PC-3 (cell line): ENCODE data around the gene IST1. TPM values are rescaled to one million over a fixed set of nuclear protein-coding genes. Genes with fewer than 3 reads are reported as not detected.
A peak's percentile ranks its signal among the peaks of the same experiment; 100 is the strongest.

ENCODE experiments used
- ATAC-seq: fragments of 200-7000 bp; cut with Tn5 transposase; 2 replicates; pipeline ENCODE4 v1.9.1; 2020; ENCODE audit warnings: mild to moderate bottlenecking, moderate library complexity
- BruUV-seq: library from RNA; stranded (reverse); fragments of 400-500 nt; replicated peaks from 2 replicates; lab custom pipeline; 2021; lab: Mats Ljungman, UMichigan
- CTCF ChIA-PET: fragments of 300-600 bp; sonication (Branson Sonifier 250); formaldehyde crosslinking; loops from one replicate; lab custom pipeline; 2022; ENCODE audit warnings: antibody characterized with exemption; lab: Charles Lee
- POLR2A ChIA-PET: fragments of 300-600 bp; sonication (Branson Sonifier 250); formaldehyde crosslinking; loops from one replicate; lab custom pipeline; 2022; ENCODE audit warnings: antibody characterized with exemption; ENCODE audit not compliant: unreplicated experiment; lab: Charles Lee
- DNase-seq: peaks from one replicate; pipeline ENCODE4 v3.0.0-alpha.2; 2015
- H2AFZ ChIP-seq: fragments of 300-600 bp; sonication (generic); 2 replicates; pipeline ENCODE4 v1.6.0; 2016; ENCODE audit warnings: antibody characterized with exemption, low read length
- H3F3A ChIP-seq: fragments of 300-600 bp; sonication (generic); one replicate; pipeline ENCODE4 v1.6.0; 2017; ENCODE audit warnings: antibody characterized with exemption, low read length, control low read depth, mild to moderate bottlenecking; ENCODE audit not compliant: unreplicated experiment
- H3K27ac ChIP-seq: fragments of 300-600 bp; sonication (generic); 2 replicates; pipeline ENCODE4 v1.5.1; 2016; ENCODE audit warnings: mild to moderate bottlenecking, low read length
- H3K27me3 ChIP-seq: fragments of 300-600 bp; sonication (generic); 2 replicates; pipeline ENCODE4 v1.6.1; 2016; ENCODE audit warnings: low read length, mixed read lengths
- H3K36me3 ChIP-seq: fragments of 300-600 bp; sonication (generic); 2 replicates; pipeline ENCODE4 v1.6.1; 2016; ENCODE audit warnings: low read depth, mixed run types, low read length, mixed read lengths
- H3K4me1 ChIP-seq: fragments of 300-600 bp; sonication (generic); 2 replicates; pipeline ENCODE4 v1.5.1; 2016; ENCODE audit warnings: low read length; ENCODE audit not compliant: insufficient read depth
- H3K4me2 ChIP-seq: fragments of 300-600 bp; sonication (generic); 2 replicates; pipeline ENCODE4 v1.6.0; 2016; ENCODE audit warnings: low read length
- H3K4me3 ChIP-seq: fragments of 300-600 bp; sonication (generic); 2 replicates; pipeline ENCODE4 v1.5.1; 2016; ENCODE audit warnings: mild to moderate bottlenecking, low read length, mixed read lengths
- H3K79me2 ChIP-seq: fragments of 300-600 bp; sonication (generic); 2 replicates; pipeline ENCODE4 v1.6.1; 2017; ENCODE audit warnings: low read length, mixed read lengths
- H3K9ac ChIP-seq: fragments of 300-600 bp; sonication (generic); 2 replicates; pipeline ENCODE4 v1.6.0; 2016; ENCODE audit warnings: mild to moderate bottlenecking, low read length
- H3K9me2 ChIP-seq: fragments of 300-600 bp; sonication (generic); replicated peaks from 2 replicates; pipeline ENCODE4 v1.6.1; 2016; ENCODE audit warnings: mixed run types, low read length, mixed read lengths
- H3K9me3 ChIP-seq: fragments of 300-600 bp; sonication (generic); 2 replicates; pipeline ENCODE4 v1.6.1; 2016; ENCODE audit warnings: low read length, mixed read lengths
- H4K20me1 ChIP-seq: fragments of 300-600 bp; sonication (generic); 2 replicates; pipeline ENCODE4 v1.6.1; 2016; ENCODE audit warnings: low read length, mixed read lengths
- EZH2 ChIP-seq: fragments of 300-600 bp; sonication (generic); IDR thresholded peaks from one replicate; pipeline ENCODE4 v1.6.1; 2017; ENCODE audit warnings: antibody characterized with exemption, mild to moderate bottlenecking, low read length; ENCODE audit not compliant: unreplicated experiment
- EZH2phosphoT487 ChIP-seq: fragments of 300-600 bp; sonication (generic); IDR thresholded peaks from 2 replicates; pipeline ENCODE4 v1.6.1; 2018; ENCODE audit warnings: mild to moderate bottlenecking, antibody characterized with exemption, low read length, borderline replicate concordance
- intact Hi-C: fragments of 100-400 bp; cut with micrococcal nuclease; formaldehyde crosslinking; loops from 2 replicates; pipeline ENCODE4 v1.9.0; 2023
- total RNA-seq: library from RNA; depleted of rRNA; stranded (reverse); fragments of >200 nt; gene quantifications from 2 replicates; pipeline ENCODE4 v1.2.3, GENCODE V29; 2014
- TF ChIP-seq, protein P1 (sequence below): fragments of 300-600 bp; sonication (generic); conservative IDR thresholded peaks from 2 replicates; pipeline ENCODE4 v1.5.1; 2017; ENCODE audit warnings: antibody characterized with exemption, low read depth, mild to moderate bottlenecking, low read length

Gene IST1
- total RNA-seq, 1 experiment from 2014 or later, result 86.4 TPM

DNA sequence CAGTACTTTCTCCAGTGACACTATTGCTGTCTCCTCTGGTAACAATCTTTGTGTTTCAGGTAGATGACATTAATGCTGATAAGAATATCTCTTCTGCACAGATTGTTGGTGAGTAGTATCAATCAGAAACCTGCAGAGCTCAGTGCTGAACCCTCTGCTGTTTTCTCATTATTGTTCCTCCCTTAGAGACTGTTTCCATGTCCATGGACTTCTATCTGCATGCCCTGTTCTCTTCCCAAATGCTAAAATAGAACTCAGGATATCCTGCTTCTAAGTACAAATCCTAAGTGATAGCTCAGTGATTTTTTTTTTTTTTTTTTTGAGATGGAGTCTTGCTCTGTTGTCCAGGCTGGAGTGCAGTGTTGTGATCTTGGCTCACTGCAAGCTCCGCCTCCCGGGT is 29.4 kb downstream of the IST1 start:
- peaks cover 23% of the 10 kb centered on the region for H3K4me1 ChIP-seq
- H3K36me3 ChIP-seq, result peaks cover 61% of the 10 kb centered on the region
- ChIA-PET POLR2A (no interaction called here), CTCF (no interaction called here)
- intact Hi-C loops, result no loop called here
- no peaks in the 10 kb centered on the region for H3K27me3 ChIP-seq
- H3K27ac ChIP-seq, result no peak overlapping the region
- H3K9ac ChIP-seq, result no peak overlapping the region
- DNase-seq (no peak), ATAC-seq (no peak)
- BruUV-seq, result no TSS peak
- H3K4me2 ChIP-seq, result no peak overlapping the region
- H3F3A ChIP-seq, result no peaks in the 10 kb centered on the region
- H3K4me3 ChIP-seq, result no peak overlapping the region
- H4K20me1 ChIP-seq, result peaks cover 23% of the 10 kb centered on the region; the same call in 1 of the 2 replicates
- H3K79me2 ChIP-seq, result peaks cover 19% of the 10 kb centered on the region
- no peaks in the 10 kb centered on the region for H3K9me3 ChIP-seq
- H3K9me2 ChIP-seq, result no peaks in the 10 kb centered on the region
- H2AFZ ChIP-seq, result no peak overlapping the region
- TF ChIP-seq, protein P1, sequence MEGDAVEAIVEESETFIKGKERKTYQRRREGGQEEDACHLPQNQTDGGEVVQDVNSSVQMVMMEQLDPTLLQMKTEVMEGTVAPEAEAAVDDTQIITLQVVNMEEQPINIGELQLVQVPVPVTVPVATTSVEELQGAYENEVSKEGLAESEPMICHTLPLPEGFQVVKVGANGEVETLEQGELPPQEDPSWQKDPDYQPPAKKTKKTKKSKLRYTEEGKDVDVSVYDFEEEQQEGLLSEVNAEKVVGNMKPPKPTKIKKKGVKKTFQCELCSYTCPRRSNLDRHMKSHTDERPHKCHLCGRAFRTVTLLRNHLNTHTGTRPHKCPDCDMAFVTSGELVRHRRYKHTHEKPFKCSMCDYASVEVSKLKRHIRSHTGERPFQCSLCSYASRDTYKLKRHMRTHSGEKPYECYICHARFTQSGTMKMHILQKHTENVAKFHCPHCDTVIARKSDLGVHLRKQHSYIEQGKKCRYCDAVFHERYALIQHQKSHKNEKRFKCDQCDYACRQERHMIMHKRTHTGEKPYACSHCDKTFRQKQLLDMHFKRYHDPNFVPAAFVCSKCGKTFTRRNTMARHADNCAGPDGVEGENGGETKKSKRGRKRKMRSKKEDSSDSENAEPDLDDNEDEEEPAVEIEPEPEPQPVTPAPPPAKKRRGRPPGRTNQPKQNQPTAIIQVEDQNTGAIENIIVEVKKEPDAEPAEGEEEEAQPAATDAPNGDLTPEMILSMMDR, result no peak
- TF ChIP-seq EZH2 (no peak), EZH2phosphoT487 (no peak)

GRCh38 chr16:71927383-71927782 is 32.1 kb downstream of the IST1 start:
- H3K9me2 ChIP-seq, result no peaks in the 10 kb centered on the region
- no peaks in the 10 kb centered on the region for H3K9me3 ChIP-seq
- H3K27me3 ChIP-seq, result no peaks in the 10 kb centered on the region
- BruUV-seq, result no TSS peak
- no peak overlapping the region for H3K4me3 ChIP-seq
- no peak overlapping the region for H3K4me2 ChIP-seq
- intact Hi-C loops, result no loop called here
- POLR2A ChIA-PET, result no interaction called here
- peaks cover 52% of the 10 kb centered on the region for H3K36me3 ChIP-seq
- DNase-seq (peak; percentile 84), ATAC-seq (peak; percentile 71)
- H4K20me1 ChIP-seq, result peaks cover 29% of the 10 kb centered on the region; the same call in 1 of the 2 replicates
- no peak overlapping the region for H3K27ac ChIP-seq
- CTCF ChIA-PET, result no interaction called here
- H2AFZ ChIP-seq, result no peak overlapping the region
- H3F3A ChIP-seq, result no peaks in the 10 kb centered on the region
- H3K79me2 ChIP-seq, result peaks cover 26% of the 10 kb centered on the region
- H3K9ac ChIP-seq, result no peak overlapping the region
- peaks cover 30% of the 10 kb centered on the region for H3K4me1 ChIP-seq
- TF ChIP-seq EZH2, result no peak
- TF ChIP-seq EZH2phosphoT487, result no peak
- TF ChIP-seq, protein P1, result no peak

- intact Hi-C loops, result no loop called here
- Histone ChIP-seq H3K27me3 (no peaks in the 10 kb centered on the region), H4K20me1 (peaks cover 29% of the 10 kb centered on the region; the same call in 1 of the 2 replicates), H3K9me3 (no peaks in the 10 kb centered on the region), H3K4me1 (peaks cover 30% of the 10 kb centered on the region), H3K9ac (no peak overlapping the region), H3F3A (no peaks in the 10 kb centered on the region), H2AFZ (no peak overlapping the region), H3K27ac (no peak overlapping the region), H3K36me3 (peaks cover 52% of the 10 kb centered on the region), H3K4me3 (no peak overlapping the region), H3K4me2 (no peak overlapping the region), H3K79me2 (peaks cover 26% of the 10 kb centered on the region), H3K9me2 (no peaks in the 10 kb centered on the region)
- ATAC-seq (no peak), DNase-seq (no peak)
- ChIA-PET CTCF (no interaction called here), POLR2A (no interaction called here)
- BruUV-seq, result TSS peak; percentile 32
- TF ChIP-seq, protein P1, result no peak
- TF ChIP-seq EZH2phosphoT487 (no peak), EZH2 (no peak)
These were observed 32.5 kb downstream of the IST1 start for GRCh38 chr16:71927787-71928186.
